SH-SY5Y (cell line): Measurements from ENCODE around the gene ETS1.

Source experiments
- GATA2 ChIP-seq: IDR thresholded peaks from 2 replicates; pipeline ENCODE4 v1.6.1; 2011; ENCODE audit warnings: mild to moderate bottlenecking, low read depth, low read length
- GATA3 ChIP-seq: IDR thresholded peaks from 2 replicates; pipeline ENCODE4 v1.6.1; 2011; ENCODE audit warnings: low read depth, mild to moderate bottlenecking, low read length, moderate library complexity

DNA sequence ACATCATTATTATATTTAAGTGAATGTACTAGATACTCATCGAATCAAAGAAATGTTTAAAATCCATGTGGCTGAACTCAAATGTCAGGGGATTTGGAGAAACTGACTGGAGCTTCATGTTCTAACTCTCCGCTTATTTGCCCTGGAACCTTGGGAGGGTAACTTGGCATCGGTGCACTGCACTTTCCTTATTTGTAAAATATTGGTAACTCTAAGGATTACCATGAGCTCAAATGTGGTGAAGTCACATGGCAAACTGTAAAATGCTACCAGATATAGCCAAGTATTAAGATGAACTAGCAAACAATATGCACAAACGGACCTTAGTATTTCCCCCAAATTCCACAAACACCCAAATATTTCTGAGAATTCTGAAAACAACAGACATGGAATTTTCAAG is 75.6 kb downstream of the ETS1 start:
- TF ChIP-seq GATA2 (no peak), GATA3 (no peak)
